Hepatocyte (in vitro differentiated cells): ENCODE data around the gene MAP2.

ENCODE experiments used
- CTCF ChIP-seq: fragments of 200-600 bp; sonication (generic); IDR thresholded peaks from 2 replicates; pipeline ENCODE4 v1.5.1; 2016; ENCODE audit warnings: antibody characterized with exemption, mild to moderate bottlenecking; ENCODE audit not compliant: poor library complexity
- EZH2 ChIP-seq: fragments of 200-600 bp; sonication (generic); IDR thresholded peaks from 2 replicates; pipeline ENCODE4 v1.6.1; 2016; ENCODE audit warnings: antibody characterized with exemption, mild to moderate bottlenecking, borderline replicate concordance
- EZH2phosphoT487 ChIP-seq: fragments of 200-600 bp; sonication (generic); IDR thresholded peaks from one replicate; pipeline ENCODE4 v1.6.1; 2018; ENCODE audit warnings: antibody characterized with exemption, mild to moderate bottlenecking, low read depth, moderate library complexity; ENCODE audit not compliant: unreplicated experiment, severe bottlenecking

GRCh38 chr2:209463226-209463625 is 39.4 kb downstream of the MAP2 start:
- no peak for TF ChIP-seq EZH2phosphoT487
- peak; percentile 19 for TF ChIP-seq CTCF
- TF ChIP-seq EZH2 = no peak
